HL-60 (cell line): ENCODE data around the gene KMT2E.

Source experiments
- POLR2AphosphoS5 ChIP-seq: IDR thresholded peaks from 2 replicates; pipeline ENCODE4 v1.6.1; 2012; ENCODE audit warnings: low read depth
- TF ChIP-seq, protein P1 (sequence below): IDR thresholded peaks from one replicate; pipeline ENCODE4 v1.5.1; 2011; ENCODE audit warnings: low read length, control low read depth, inconsistent platforms; ENCODE audit not compliant: insufficient read depth
- TF ChIP-seq, protein P2 (sequence below): IDR thresholded peaks from 2 replicates; pipeline ENCODE4 v1.6.1; 2012; ENCODE audit warnings: low read depth; ENCODE audit not compliant: insufficient replicate concordance

DNA sequence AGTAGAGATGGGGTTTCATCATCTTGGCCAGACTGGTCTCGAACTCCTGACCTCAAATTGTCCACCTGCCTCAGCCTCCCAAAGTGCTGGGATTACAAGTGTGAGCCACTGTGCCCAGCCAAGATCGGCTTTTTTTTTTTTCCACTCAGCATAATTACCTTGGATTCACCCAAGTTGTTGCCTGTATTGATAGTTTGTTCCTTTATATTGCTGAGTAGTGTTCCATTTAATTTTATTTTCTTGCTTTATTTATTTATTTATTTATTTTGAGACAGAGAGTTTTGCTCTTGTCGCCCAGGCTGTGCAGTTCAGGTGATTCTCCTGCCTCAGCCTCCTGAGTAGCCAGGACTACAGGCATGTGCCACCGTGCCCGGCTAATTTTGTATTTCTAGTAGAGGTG is 21.3 kb downstream of the KMT2E start:
- TF ChIP-seq, protein P1, sequence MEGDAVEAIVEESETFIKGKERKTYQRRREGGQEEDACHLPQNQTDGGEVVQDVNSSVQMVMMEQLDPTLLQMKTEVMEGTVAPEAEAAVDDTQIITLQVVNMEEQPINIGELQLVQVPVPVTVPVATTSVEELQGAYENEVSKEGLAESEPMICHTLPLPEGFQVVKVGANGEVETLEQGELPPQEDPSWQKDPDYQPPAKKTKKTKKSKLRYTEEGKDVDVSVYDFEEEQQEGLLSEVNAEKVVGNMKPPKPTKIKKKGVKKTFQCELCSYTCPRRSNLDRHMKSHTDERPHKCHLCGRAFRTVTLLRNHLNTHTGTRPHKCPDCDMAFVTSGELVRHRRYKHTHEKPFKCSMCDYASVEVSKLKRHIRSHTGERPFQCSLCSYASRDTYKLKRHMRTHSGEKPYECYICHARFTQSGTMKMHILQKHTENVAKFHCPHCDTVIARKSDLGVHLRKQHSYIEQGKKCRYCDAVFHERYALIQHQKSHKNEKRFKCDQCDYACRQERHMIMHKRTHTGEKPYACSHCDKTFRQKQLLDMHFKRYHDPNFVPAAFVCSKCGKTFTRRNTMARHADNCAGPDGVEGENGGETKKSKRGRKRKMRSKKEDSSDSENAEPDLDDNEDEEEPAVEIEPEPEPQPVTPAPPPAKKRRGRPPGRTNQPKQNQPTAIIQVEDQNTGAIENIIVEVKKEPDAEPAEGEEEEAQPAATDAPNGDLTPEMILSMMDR, result no peak
- no peak for TF ChIP-seq POLR2AphosphoS5
- TF ChIP-seq, protein P2, sequence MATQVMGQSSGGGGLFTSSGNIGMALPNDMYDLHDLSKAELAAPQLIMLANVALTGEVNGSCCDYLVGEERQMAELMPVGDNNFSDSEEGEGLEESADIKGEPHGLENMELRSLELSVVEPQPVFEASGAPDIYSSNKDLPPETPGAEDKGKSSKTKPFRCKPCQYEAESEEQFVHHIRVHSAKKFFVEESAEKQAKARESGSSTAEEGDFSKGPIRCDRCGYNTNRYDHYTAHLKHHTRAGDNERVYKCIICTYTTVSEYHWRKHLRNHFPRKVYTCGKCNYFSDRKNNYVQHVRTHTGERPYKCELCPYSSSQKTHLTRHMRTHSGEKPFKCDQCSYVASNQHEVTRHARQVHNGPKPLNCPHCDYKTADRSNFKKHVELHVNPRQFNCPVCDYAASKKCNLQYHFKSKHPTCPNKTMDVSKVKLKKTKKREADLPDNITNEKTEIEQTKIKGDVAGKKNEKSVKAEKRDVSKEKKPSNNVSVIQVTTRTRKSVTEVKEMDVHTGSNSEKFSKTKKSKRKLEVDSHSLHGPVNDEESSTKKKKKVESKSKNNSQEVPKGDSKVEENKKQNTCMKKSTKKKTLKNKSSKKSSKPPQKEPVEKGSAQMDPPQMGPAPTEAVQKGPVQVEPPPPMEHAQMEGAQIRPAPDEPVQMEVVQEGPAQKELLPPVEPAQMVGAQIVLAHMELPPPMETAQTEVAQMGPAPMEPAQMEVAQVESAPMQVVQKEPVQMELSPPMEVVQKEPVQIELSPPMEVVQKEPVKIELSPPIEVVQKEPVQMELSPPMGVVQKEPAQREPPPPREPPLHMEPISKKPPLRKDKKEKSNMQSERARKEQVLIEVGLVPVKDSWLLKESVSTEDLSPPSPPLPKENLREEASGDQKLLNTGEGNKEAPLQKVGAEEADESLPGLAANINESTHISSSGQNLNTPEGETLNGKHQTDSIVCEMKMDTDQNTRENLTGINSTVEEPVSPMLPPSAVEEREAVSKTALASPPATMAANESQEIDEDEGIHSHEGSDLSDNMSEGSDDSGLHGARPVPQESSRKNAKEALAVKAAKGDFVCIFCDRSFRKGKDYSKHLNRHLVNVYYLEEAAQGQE, result no peak
